Calu3 (cell line): ENCODE data around the gene ADCY6. TPM values are rescaled to one million over a fixed set of nuclear protein-coding genes. Genes with fewer than 3 reads are reported as not detected.

Experiments
- BruUV-seq: library from RNA; stranded (reverse); fragments of 400-500 nt; replicated peaks from 2 replicates; lab custom pipeline; 2021; lab: Mats Ljungman, UMichigan
- CTCF ChIA-PET: fragments of 300-600 bp; sonication (Branson Sonifier 250); formaldehyde crosslinking; loops from one replicate; lab custom pipeline; 2022; ENCODE audit warnings: antibody characterized with exemption; lab: Charles Lee
- DNase-seq: peaks from one replicate; pipeline ENCODE4 v3.0.0; 2022
- H3K27ac Mint-ChIP-seq: one replicate; pipeline ENCODE4 v1.8.0; 2022; ENCODE audit warnings: mixed read lengths; ENCODE audit not compliant: unreplicated experiment
- H3K27me3 Mint-ChIP-seq: one replicate; pipeline ENCODE4 v1.8.0; 2022; ENCODE audit warnings: mixed read lengths; ENCODE audit not compliant: unreplicated experiment
- H3K36me3 Mint-ChIP-seq: one replicate; pipeline ENCODE4 v1.8.0; 2022; ENCODE audit warnings: mild to moderate bottlenecking, moderate library complexity, mixed read lengths; ENCODE audit not compliant: insufficient read depth, unreplicated experiment
- H3K4me1 Mint-ChIP-seq: one replicate; pipeline ENCODE4 v1.8.0; 2022; ENCODE audit warnings: mild to moderate bottlenecking, low read depth, mixed read lengths; ENCODE audit not compliant: unreplicated experiment
- H3K4me3 Mint-ChIP-seq: one replicate; pipeline ENCODE4 v1.8.0; 2022; ENCODE audit warnings: mild to moderate bottlenecking, low read depth, moderate library complexity, mixed read lengths; ENCODE audit not compliant: unreplicated experiment
- H3K9me3 Mint-ChIP-seq: one replicate; pipeline ENCODE4 v1.8.0; 2022; ENCODE audit warnings: low read depth, mixed read lengths; ENCODE audit not compliant: unreplicated experiment
- intact Hi-C: fragments of 100-400 bp; cut with micrococcal nuclease; formaldehyde crosslinking; loops from one replicate; pipeline ENCODE4 v1.10.0; 2022; ENCODE audit not compliant: unreplicated experiment
- total RNA-seq: library from RNA; stranded (reverse); gene quantifications from 2 replicates; pipeline ENCODE4 v1.2.3, GENCODE V29; 2022
- TF ChIP-seq, protein P1 (sequence below): fragments of 200-600 bp; IDR thresholded peaks from one replicate; pipeline ENCODE4 v1.8.0; 2022; ENCODE audit warnings: antibody characterized with exemption; ENCODE audit not compliant: unreplicated experiment

The ADCY6 gene
- total RNA-seq, 1 experiment from 2014 or later, result 42.9 TPM

DNA sequence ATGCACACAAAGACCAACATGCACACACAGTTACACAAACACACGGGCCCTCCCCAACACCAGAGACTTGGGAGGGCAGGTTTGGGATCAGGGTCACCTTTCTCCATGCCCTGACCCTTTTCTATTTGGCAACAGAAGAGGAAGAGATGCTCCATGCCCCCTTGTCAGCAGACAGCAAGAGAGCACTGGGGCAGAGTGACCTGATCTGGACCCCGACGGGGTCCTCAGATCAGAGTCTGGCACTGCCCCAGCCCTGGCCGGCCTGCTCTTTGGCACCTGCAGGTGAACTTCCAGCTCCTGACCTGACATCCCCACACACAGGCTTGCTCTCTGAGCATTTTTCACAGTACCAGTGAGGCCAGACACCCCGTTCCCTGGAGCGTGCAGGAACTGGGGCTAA, 21.4 kb downstream of the ADCY6 start:
- no peak overlapping the region for H3K4me3 Mint-ChIP-seq
- BruUV-seq, result no TSS peak
- no peaks in the 10 kb centered on the region for H3K4me1 Mint-ChIP-seq
- peaks cover 3% of the 10 kb centered on the region for H3K36me3 Mint-ChIP-seq
- intact Hi-C loops, result no loop called here
- CTCF ChIA-PET, result interaction anchor here (0.5 kb wide), 1 partner anchor 27 kb away, joined by 3 read pairs; no protein-coding TSS in a partner anchor
- no peak for DNase-seq
- no peak overlapping the region for H3K27ac Mint-ChIP-seq
- H3K9me3 Mint-ChIP-seq, result no peaks in the 10 kb centered on the region
- H3K27me3 Mint-ChIP-seq, result no peaks in the 10 kb centered on the region
- TF ChIP-seq, protein P1, sequence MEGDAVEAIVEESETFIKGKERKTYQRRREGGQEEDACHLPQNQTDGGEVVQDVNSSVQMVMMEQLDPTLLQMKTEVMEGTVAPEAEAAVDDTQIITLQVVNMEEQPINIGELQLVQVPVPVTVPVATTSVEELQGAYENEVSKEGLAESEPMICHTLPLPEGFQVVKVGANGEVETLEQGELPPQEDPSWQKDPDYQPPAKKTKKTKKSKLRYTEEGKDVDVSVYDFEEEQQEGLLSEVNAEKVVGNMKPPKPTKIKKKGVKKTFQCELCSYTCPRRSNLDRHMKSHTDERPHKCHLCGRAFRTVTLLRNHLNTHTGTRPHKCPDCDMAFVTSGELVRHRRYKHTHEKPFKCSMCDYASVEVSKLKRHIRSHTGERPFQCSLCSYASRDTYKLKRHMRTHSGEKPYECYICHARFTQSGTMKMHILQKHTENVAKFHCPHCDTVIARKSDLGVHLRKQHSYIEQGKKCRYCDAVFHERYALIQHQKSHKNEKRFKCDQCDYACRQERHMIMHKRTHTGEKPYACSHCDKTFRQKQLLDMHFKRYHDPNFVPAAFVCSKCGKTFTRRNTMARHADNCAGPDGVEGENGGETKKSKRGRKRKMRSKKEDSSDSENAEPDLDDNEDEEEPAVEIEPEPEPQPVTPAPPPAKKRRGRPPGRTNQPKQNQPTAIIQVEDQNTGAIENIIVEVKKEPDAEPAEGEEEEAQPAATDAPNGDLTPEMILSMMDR, result no peak

DNA sequence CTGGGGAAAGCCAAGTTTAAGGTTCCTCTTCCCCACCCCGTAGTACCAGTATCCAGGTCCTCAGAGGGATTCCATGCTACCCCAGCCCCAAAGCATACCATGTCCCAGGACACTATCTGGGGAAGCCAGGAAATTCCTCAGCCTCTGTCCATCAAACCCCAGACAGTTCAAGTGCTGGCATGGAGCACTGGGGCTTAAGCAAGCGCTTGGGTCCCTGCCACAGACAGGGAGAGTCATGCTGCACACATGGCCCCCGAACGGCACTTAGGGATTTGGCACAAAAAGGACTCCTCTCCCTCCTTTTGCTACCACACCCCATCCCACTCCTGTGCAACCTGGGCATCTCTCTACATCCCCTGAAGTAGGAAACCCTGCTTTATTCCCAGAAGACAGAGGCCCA, 21.8 kb downstream of the ADCY6 start:
- no peak for DNase-seq
- intact Hi-C loops, result no loop called here
- H3K9me3 Mint-ChIP-seq, result no peaks in the 10 kb centered on the region
- CTCF ChIA-PET, result no interaction called here
- H3K4me1 Mint-ChIP-seq, result no peaks in the 10 kb centered on the region
- no peak overlapping the region for H3K27ac Mint-ChIP-seq
- TF ChIP-seq, protein P1, result no peak
- no peaks in the 10 kb centered on the region for H3K27me3 Mint-ChIP-seq
- no TSS peak for BruUV-seq
- peaks cover 3% of the 10 kb centered on the region for H3K36me3 Mint-ChIP-seq
- no peak overlapping the region for H3K4me3 Mint-ChIP-seq

DNA sequence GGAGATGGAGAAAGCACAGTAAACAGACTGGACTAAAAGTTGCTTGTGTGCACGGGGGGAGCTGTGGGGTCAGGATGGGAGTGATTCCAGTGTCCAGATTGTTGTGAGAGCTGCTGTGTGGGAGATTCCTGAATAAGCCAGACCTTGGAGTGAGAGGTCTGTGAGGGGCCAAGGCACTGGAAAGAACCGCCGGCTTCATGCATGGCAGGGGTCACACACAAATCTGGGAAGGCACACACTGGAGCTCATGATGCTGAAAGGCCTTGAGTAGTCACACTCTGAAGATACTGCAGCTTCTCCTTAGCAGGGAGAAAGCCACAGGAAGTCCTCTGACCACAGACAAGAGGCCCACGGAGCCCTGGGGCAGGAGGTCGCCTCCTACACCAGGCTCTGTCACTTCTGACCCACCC, 23.1 kb downstream of the ADCY6 start:
- no peaks in the 10 kb centered on the region for H3K9me3 Mint-ChIP-seq
- CTCF ChIA-PET, result no interaction called here
- TF ChIP-seq, protein P1, result no peak
- intact Hi-C loops, result no loop called here
- H3K36me3 Mint-ChIP-seq, result peaks cover 3% of the 10 kb centered on the region
- H3K27me3 Mint-ChIP-seq, result no peaks in the 10 kb centered on the region
- H3K4me1 Mint-ChIP-seq, result no peaks in the 10 kb centered on the region
- H3K4me3 Mint-ChIP-seq, result no peak overlapping the region
- DNase-seq, result no peak
- no TSS peak for BruUV-seq
- H3K27ac Mint-ChIP-seq, result no peak overlapping the region

DNA sequence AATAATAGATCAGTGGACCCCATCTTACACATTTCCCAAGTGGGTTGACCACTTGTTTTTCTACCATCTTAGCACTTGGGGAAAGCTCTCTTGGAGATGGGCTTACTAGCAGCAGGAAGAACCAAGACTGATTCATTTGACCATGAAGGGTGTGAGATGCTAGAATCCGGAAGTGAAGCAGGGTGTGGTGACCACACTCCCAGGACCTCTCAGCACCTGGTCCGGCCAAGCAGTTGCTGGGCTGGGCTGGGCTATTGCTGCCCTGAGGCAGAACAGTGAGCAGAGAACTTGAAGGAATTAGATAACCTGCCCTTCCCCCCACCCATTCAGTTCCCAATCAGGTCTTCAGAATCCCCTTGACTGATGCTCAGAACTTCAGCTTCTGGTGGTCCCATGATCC, 24.4 kb downstream of the ADCY6 start:
- intact Hi-C loops, result no loop called here
- peak; percentile 24 for DNase-seq
- TF ChIP-seq, protein P1, result no peak
- Mint-ChIP-seq H3K27me3 (no peaks in the 10 kb centered on the region), H3K36me3 (peaks cover 3% of the 10 kb centered on the region), H3K4me1 (no peaks in the 10 kb centered on the region), H3K27ac (no peak overlapping the region), H3K9me3 (no peaks in the 10 kb centered on the region), H3K4me3 (no peak overlapping the region)
- no TSS peak for BruUV-seq
- CTCF ChIA-PET, result interaction anchor here (0.5 to 0.7 kb wide), 2 partner anchors 9 to 649 kb away, joined by 3 read pairs; no protein-coding TSS in a partner anchor
